IMR-90 (cell line): ENCODE results near the gene FAM181B. TPM values are rescaled to one million over a fixed set of nuclear protein-coding genes. Genes with fewer than 3 reads are reported as not detected.

Experiments used
- ATAC-seq: fragments of 200-7000 bp; cut with Tn5 transposase; 2 replicates; pipeline ENCODE4 v1.9.1; 2020; ENCODE audit warnings: low read depth, mild to moderate bottlenecking, moderate library complexity
- BruUV-seq: library from RNA; stranded (reverse); fragments of 400-500 nt; replicated peaks from 2 replicates; lab custom pipeline; 2021; lab: Mats Ljungman, UMichigan
- CTCF ChIA-PET: fragments of 300-600 bp; formaldehyde crosslinking; extraction: SDS; loops from one replicate; lab custom pipeline; 2021; ENCODE audit warnings: antibody characterized with exemption; lab: Yijun Ruan, JAX
- POLR2A ChIA-PET: fragments of 300-600 bp; sonication (Branson Sonifier 250); formaldehyde crosslinking; loops from one replicate; lab custom pipeline; 2022; ENCODE audit warnings: antibody characterized with exemption; ENCODE audit not compliant: unreplicated experiment; lab: Charles Lee
- DNase-seq: peaks from one replicate; pipeline ENCODE4 v3.0.0; 2013
- H2AFZ ChIP-seq: replicated peaks from 2 replicates; pipeline ENCODE3; 2013; ENCODE audit warnings: low read length, mild to moderate bottlenecking; ENCODE audit not compliant: poor library complexity
- H2AK5ac ChIP-seq: 2 replicates; pipeline ENCODE4 v1.6.1; 2013; ENCODE audit warnings: low read depth, low read length, inconsistent platforms
- H2AK9ac ChIP-seq: replicated peaks from 2 replicates; pipeline ENCODE3; 2013; ENCODE audit warnings: mild to moderate bottlenecking, low read depth, low read length, moderate library complexity; ENCODE audit not compliant: poor library complexity
- H2BK120ac ChIP-seq: 2 replicates; pipeline ENCODE4 v1.6.1; 2013; ENCODE audit warnings: low read depth, low read length, inconsistent platforms
- H2BK15ac ChIP-seq: 3 replicates; pipeline ENCODE4 v1.6.1; 2013; ENCODE audit warnings: low read depth, low read length, inconsistent platforms
- H2BK20ac ChIP-seq: 2 replicates; pipeline ENCODE4 v1.6.1; 2013; ENCODE audit warnings: low read depth, mild to moderate bottlenecking, inconsistent platforms, low read length, moderate library complexity
- H2BK5ac ChIP-seq: 2 replicates; pipeline ENCODE4 v1.6.1; 2013; ENCODE audit warnings: mild to moderate bottlenecking, low read depth, low read length, inconsistent platforms; ENCODE audit not compliant: poor library complexity, severe bottlenecking
- H3K14ac ChIP-seq: replicated peaks from 2 replicates; pipeline ENCODE4 v1.6.1; 2013; ENCODE audit warnings: low read depth, low read length, inconsistent platforms
- H3K18ac ChIP-seq: 2 replicates; pipeline ENCODE4 v1.6.1; 2013; ENCODE audit warnings: low read depth, low read length, control low read depth
- H3K23ac ChIP-seq: 2 replicates; pipeline ENCODE4 v1.6.1; 2013; ENCODE audit warnings: low read depth, low read length, inconsistent platforms
- H3K27ac ChIP-seq: 2 replicates; pipeline ENCODE4 v1.5.1; 2013; ENCODE audit warnings: mild to moderate bottlenecking, control low read depth, low read length; ENCODE audit not compliant: insufficient read depth
- H3K27me3 ChIP-seq: 2 replicates; pipeline ENCODE4 v1.6.1; 2013; ENCODE audit warnings: low read length; ENCODE audit not compliant: control insufficient read depth, insufficient read depth
- H3K36me3 ChIP-seq: 2 replicates; pipeline ENCODE4 v1.6.1; 2013; ENCODE audit warnings: low read length, mixed read lengths; ENCODE audit not compliant: control insufficient read depth, insufficient read depth
- H3K4ac ChIP-seq: 2 replicates; pipeline ENCODE4 v1.6.1; 2013; ENCODE audit warnings: low read depth, low read length, inconsistent platforms
- H3K4me1 ChIP-seq: 2 replicates; pipeline ENCODE4 v1.6.1; 2013; ENCODE audit warnings: low read length, mixed read lengths; ENCODE audit not compliant: control insufficient read depth, insufficient read depth
- H3K4me2 ChIP-seq: 2 replicates; pipeline ENCODE4 v1.6.1; 2013; ENCODE audit warnings: low read depth, mild to moderate bottlenecking, control low read depth, low read length, moderate library complexity
- H3K4me3 ChIP-seq: 2 replicates; pipeline ENCODE4 v1.5.1; 2013; ENCODE audit warnings: low read depth, mild to moderate bottlenecking, control low read depth, low read length, moderate library complexity; ENCODE audit not compliant: insufficient read depth
- H3K56ac ChIP-seq: 2 replicates; pipeline ENCODE4 v1.6.1; 2013; ENCODE audit warnings: low read length, inconsistent platforms; ENCODE audit not compliant: insufficient read depth; ENCODE audit errors: extremely low read depth
- H3K79me1 ChIP-seq, 2 experiments: 2 replicates each; pipeline ENCODE4 v1.6.1; 2013; ENCODE audit warnings: low read length in 2 of 2, inconsistent platforms in 1 of 2, low read depth in 1 of 2
- H3K9ac ChIP-seq: 2 replicates; pipeline ENCODE4 v1.6.1; 2013; ENCODE audit warnings: low read depth, low read length, control low read depth
- H3K9me1 ChIP-seq: 2 replicates; pipeline ENCODE4 v1.6.1; 2013; ENCODE audit warnings: low read length, inconsistent platforms; ENCODE audit not compliant: insufficient read depth
- H3K9me3 ChIP-seq: 2 replicates; pipeline ENCODE4 v1.6.1; 2013; ENCODE audit warnings: low read length; ENCODE audit not compliant: control insufficient read depth, insufficient read depth
- H4K20me1 ChIP-seq: 2 replicates; pipeline ENCODE4 v1.6.1; 2013; ENCODE audit warnings: low read length, inconsistent platforms; ENCODE audit not compliant: insufficient read depth
- H4K5ac ChIP-seq: 2 replicates; pipeline ENCODE4 v1.6.1; 2013; ENCODE audit warnings: mild to moderate bottlenecking, low read depth, low read length, control low read depth
- H4K8ac ChIP-seq, 2 experiments: 2 replicates each; pipeline ENCODE4 v1.6.1; 2013; ENCODE audit warnings: low read depth in 2 of 2, low read length in 2 of 2, control low read depth in 1 of 2, inconsistent platforms in 1 of 2
- H4K91ac ChIP-seq: 2 replicates; pipeline ENCODE4 v1.6.1; 2013; ENCODE audit warnings: low read depth, low read length, inconsistent platforms; ENCODE audit not compliant: insufficient read depth
- BHLHE40 ChIP-seq: fragments of 150-350 bp; IDR thresholded peaks from 2 replicates; pipeline ENCODE4 v1.6.1; 2016; ENCODE audit warnings: mild to moderate bottlenecking, low read depth, low read length
- CEBPB ChIP-seq: IDR thresholded peaks from 2 replicates; pipeline ENCODE4 v1.6.1; 2012; ENCODE audit warnings: low read depth, low read length, improper control_type of control experiment
- CHD1 ChIP-seq: IDR thresholded peaks from 2 replicates; pipeline ENCODE4 v1.6.1; 2012; ENCODE audit warnings: low read depth, low read length, improper control_type of control experiment
- FOS ChIP-seq: fragments of 150-350 bp; IDR thresholded peaks from 2 replicates; pipeline ENCODE4 v1.6.1; 2016; ENCODE audit warnings: low read depth, low read length
- MAFK ChIP-seq: IDR thresholded peaks from 2 replicates; pipeline ENCODE4 v1.6.1; 2012; ENCODE audit warnings: low read depth, low read length, improper control_type of control experiment
- MAZ ChIP-seq: IDR thresholded peaks from 2 replicates; pipeline ENCODE4 v1.6.1; 2012; ENCODE audit warnings: low read depth, mild to moderate bottlenecking, low read length, improper control_type of control experiment, moderate library complexity, borderline replicate concordance
- MXI1 ChIP-seq: IDR thresholded peaks from 2 replicates; pipeline ENCODE4 v1.6.1; 2012; ENCODE audit warnings: low read depth, mild to moderate bottlenecking, low read length, moderate library complexity, borderline replicate concordance
- NFE2L2 ChIP-seq: fragments of 150-350 bp; IDR thresholded peaks from 2 replicates; pipeline ENCODE4 v1.6.1; 2016; ENCODE audit warnings: low read depth, mild to moderate bottlenecking, low read length
- POLR2A ChIP-seq: IDR thresholded peaks from 2 replicates; pipeline ENCODE4 v1.6.1; 2012; ENCODE audit warnings: mild to moderate bottlenecking, low read depth, low read length
- RAD21 ChIP-seq: IDR thresholded peaks from 2 replicates; pipeline ENCODE4 v1.6.1; 2012; ENCODE audit warnings: low read length, improper control_type of control experiment
- RCOR1 ChIP-seq: IDR thresholded peaks from 2 replicates; pipeline ENCODE4 v1.6.1; 2012; ENCODE audit warnings: mild to moderate bottlenecking, low read length, improper control_type of control experiment; ENCODE audit not compliant: insufficient replicate concordance
- RFX5 ChIP-seq: IDR thresholded peaks from 2 replicates; pipeline ENCODE4 v1.8.0; 2012; ENCODE audit warnings: low read depth, mild to moderate bottlenecking, low read length, moderate library complexity
- SMC3 ChIP-seq: fragments of 150-350 bp; IDR thresholded peaks from 2 replicates; pipeline ENCODE4 v1.6.1; 2016; ENCODE audit warnings: low read depth, mild to moderate bottlenecking, antibody characterized with exemption, low read length, moderate library complexity
- WGBS, 2 experiments: methylation state at CpG; one replicate each; pipeline versions ENCODE4 v1.1.5 to v1.1.7; 2013; ENCODE audit warnings: missing lambda C conversion rate in 2 of 2; ENCODE audit not compliant: insufficient read length in 1 of 2; ENCODE audit errors: extremely low coverage in 2 of 2; 5-methylcytosine and 5-hydroxymethylcytosine counted together
- dilution Hi-C: fragments of 300-500 bp; cut with HindIII; formaldehyde crosslinking; loops from one replicate; pipeline ENCODE4 v1.14.3; 2018; ENCODE audit warnings: low sequenced_read_pairs; ENCODE audit not compliant: unreplicated experiment
- in situ Hi-C: fragments of 300-500 bp; cut with MboI; formaldehyde crosslinking; loops from 3 replicates; pipeline ENCODE4 v1.14.3; 2019; ENCODE audit warnings: low sequenced_read_pairs, inconsistent platforms, mixed read lengths
- intact Hi-C: fragments of 100-400 bp; cut with micrococcal nuclease; formaldehyde crosslinking; loops from 2 replicates; pipeline ENCODE4 v1.10.0; 2022
- polyA plus RNA-seq, 3 experiments: library from polyadenylated mRNA; depleted of rRNA; stranded (reverse); fragments of >200 nt; gene quantifications; 2 replicates each; pipeline ENCODE4 v1.2.3, GENCODE V29; 2012; ENCODE audit warnings: low replicate concordance in 1 of 3
- total RNA-seq: library from RNA; depleted of rRNA; stranded (reverse); fragments of >200 nt; gene quantifications from 2 replicates; pipeline ENCODE4 v1.2.3, GENCODE V29; 2012
- TF ChIP-seq, protein P1 (sequence below): fragments of 150-350 bp; IDR thresholded peaks from 2 replicates; pipeline ENCODE4 v1.6.1; 2017; ENCODE audit warnings: mild to moderate bottlenecking, antibody characterized with exemption, low read length, low read depth
- TF ChIP-seq, protein P2 (sequence below): fragments of 150-350 bp; IDR thresholded peaks from 2 replicates; pipeline ENCODE4 v1.6.1; 2016; ENCODE audit warnings: low read depth, mild to moderate bottlenecking, low read length, moderate library complexity, borderline replicate concordance
- TF ChIP-seq, protein P3 (sequence below): conservative IDR thresholded peaks from 2 replicates; pipeline ENCODE4 v1.5.1; 2012; ENCODE audit warnings: mild to moderate bottlenecking, low read depth, low read length, improper control_type of control experiment

FAM181B gene
- total and polyA plus RNA-seq, 2 of the 4 experiments (the other 2 are of a cell fraction): not detected

DNA sequence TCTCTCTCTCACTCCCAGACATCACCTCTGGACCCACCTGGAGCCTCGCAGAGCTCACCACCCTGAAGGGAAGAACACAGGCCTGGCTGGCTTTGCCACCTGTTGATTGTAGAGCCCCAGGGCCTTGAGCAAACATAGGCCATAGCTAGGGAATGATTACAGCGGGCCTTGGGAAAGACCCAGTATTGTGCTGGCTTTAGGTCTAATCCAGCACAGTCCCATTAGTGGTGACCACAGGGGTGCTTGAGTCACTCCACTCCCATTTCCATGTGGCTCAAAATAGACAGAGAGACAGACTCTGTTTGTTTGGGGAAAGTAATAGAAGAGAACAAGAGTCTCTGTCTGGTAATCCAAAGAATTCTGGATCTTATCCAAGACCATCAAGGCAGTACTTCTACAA lies 42.7 kb upstream of the FAM181B start:
- H3K79me1 ChIP-seq: no peaks in the 10 kb centered on the region
- H3K9ac ChIP-seq: no peak overlapping the region
- no peak overlapping the region for H3K18ac ChIP-seq
- POLR2A ChIA-PET: no interaction called here
- no peak overlapping the region for H4K5ac ChIP-seq
- H3K27ac ChIP-seq: no peak overlapping the region
- H2AK9ac ChIP-seq: no peak overlapping the region
- H2AFZ ChIP-seq: no peak overlapping the region
- H3K36me3 ChIP-seq: no peaks in the 10 kb centered on the region
- no peaks in the 10 kb centered on the region for H4K20me1 ChIP-seq
- no peaks in the 10 kb centered on the region for H3K9me1 ChIP-seq
- intact Hi-C loops (loop anchor here (5.0 kb wide), 1 partner anchor 1046 kb away; no protein-coding TSS in a partner anchor), dilution Hi-C loops (no loop called here), in situ Hi-C loops (no loop called here)
- H3K27me3 ChIP-seq: no peaks in the 10 kb centered on the region
- no peak overlapping the region for H2BK5ac ChIP-seq
- H3K4me3 ChIP-seq: no peak overlapping the region
- TF ChIP-seq MXI1 (no peak), NFE2L2 (no peak), RFX5 (no peak), RAD21 (no peak), CEBPB (no peak), BHLHE40 (no peak), CHD1 (no peak), MAFK (no peak), POLR2A (no peak), FOS (no peak), MAZ (no peak), SMC3 (no peak), RCOR1 (no peak)
- TF ChIP-seq, protein P1, sequence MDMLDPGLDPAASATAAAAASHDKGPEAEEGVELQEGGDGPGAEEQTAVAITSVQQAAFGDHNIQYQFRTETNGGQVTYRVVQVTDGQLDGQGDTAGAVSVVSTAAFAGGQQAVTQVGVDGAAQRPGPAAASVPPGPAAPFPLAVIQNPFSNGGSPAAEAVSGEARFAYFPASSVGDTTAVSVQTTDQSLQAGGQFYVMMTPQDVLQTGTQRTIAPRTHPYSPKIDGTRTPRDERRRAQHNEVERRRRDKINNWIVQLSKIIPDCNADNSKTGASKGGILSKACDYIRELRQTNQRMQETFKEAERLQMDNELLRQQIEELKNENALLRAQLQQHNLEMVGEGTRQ: no peak
- TF ChIP-seq, protein P2, sequence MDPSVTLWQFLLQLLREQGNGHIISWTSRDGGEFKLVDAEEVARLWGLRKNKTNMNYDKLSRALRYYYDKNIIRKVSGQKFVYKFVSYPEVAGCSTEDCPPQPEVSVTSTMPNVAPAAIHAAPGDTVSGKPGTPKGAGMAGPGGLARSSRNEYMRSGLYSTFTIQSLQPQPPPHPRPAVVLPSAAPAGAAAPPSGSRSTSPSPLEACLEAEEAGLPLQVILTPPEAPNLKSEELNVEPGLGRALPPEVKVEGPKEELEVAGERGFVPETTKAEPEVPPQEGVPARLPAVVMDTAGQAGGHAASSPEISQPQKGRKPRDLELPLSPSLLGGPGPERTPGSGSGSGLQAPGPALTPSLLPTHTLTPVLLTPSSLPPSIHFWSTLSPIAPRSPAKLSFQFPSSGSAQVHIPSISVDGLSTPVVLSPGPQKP: no peak
- TF ChIP-seq, protein P3, sequence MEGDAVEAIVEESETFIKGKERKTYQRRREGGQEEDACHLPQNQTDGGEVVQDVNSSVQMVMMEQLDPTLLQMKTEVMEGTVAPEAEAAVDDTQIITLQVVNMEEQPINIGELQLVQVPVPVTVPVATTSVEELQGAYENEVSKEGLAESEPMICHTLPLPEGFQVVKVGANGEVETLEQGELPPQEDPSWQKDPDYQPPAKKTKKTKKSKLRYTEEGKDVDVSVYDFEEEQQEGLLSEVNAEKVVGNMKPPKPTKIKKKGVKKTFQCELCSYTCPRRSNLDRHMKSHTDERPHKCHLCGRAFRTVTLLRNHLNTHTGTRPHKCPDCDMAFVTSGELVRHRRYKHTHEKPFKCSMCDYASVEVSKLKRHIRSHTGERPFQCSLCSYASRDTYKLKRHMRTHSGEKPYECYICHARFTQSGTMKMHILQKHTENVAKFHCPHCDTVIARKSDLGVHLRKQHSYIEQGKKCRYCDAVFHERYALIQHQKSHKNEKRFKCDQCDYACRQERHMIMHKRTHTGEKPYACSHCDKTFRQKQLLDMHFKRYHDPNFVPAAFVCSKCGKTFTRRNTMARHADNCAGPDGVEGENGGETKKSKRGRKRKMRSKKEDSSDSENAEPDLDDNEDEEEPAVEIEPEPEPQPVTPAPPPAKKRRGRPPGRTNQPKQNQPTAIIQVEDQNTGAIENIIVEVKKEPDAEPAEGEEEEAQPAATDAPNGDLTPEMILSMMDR: no peak
- H2BK20ac ChIP-seq: no peak overlapping the region
- BruUV-seq: no TSS peak
- DNase-seq (no peak), ATAC-seq (no peak)
- no peak overlapping the region for H2BK15ac ChIP-seq
- no peak overlapping the region for H2AK5ac ChIP-seq
- H3K4me2 ChIP-seq: no peak overlapping the region
- no CpG with 5 or more reads among the region's 2 CpGs for WGBS, 2 experiments
- no peak overlapping the region for H2BK120ac ChIP-seq
- H4K91ac ChIP-seq: no peak overlapping the region
- CTCF ChIA-PET: interaction anchor here (0.6 to 2.3 kb wide), 14 partner anchors 10 to 124 kb away, joined by 3 to 13 read pairs (median 6); partner anchors contain the start of gene PRCP
- no peaks in the 10 kb centered on the region for H3K9me3 ChIP-seq
- H3K56ac ChIP-seq: no peak overlapping the region
- no peak overlapping the region for H3K23ac ChIP-seq
- no peak overlapping the region for H3K4ac ChIP-seq
- H3K4me1 ChIP-seq: no peaks in the 10 kb centered on the region
- H3K14ac ChIP-seq: no peak overlapping the region
- H4K8ac ChIP-seq: no peak overlapping the region
